Measurements from ENCODE around the gene SLC7A1.

DNA sequence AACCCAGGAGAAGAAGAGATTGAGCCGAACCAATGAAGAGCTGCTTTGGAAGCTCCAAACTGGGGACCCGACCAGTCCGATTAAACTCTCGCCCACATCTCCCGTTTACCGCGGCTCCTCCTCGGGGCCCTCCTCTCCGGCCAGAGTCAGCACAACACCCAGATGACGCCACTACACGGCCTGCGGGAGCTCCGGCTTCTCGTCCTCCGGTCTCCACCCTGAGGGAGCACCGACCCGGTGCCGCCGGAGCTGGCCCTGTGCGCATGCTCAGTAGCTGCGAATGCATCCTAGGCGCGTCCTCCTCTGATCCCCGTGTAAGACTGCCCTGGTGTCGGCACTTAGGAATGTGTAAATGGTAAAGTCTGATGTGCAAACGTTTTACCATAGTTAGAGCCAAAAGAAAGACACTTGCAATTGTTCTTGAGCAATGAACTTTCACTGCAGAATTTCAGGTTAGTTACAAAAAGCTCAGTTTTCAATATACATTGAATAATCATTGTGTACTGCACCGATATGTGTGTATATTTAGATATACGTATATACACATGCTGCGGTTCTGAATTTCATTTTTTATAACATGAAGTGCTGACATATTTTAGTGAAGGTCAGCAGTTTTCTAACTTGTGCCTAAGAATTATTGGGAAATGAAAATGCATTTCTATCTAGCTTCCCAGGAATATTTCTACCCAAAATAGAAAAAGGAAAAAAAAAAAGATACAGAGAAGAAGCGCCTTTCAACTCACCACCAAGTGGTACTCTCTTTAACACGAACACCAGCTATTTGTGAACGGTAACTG is 92.2 kb downstream of the SLC7A1 start:
- TF ChIP-seq, protein P1, sequence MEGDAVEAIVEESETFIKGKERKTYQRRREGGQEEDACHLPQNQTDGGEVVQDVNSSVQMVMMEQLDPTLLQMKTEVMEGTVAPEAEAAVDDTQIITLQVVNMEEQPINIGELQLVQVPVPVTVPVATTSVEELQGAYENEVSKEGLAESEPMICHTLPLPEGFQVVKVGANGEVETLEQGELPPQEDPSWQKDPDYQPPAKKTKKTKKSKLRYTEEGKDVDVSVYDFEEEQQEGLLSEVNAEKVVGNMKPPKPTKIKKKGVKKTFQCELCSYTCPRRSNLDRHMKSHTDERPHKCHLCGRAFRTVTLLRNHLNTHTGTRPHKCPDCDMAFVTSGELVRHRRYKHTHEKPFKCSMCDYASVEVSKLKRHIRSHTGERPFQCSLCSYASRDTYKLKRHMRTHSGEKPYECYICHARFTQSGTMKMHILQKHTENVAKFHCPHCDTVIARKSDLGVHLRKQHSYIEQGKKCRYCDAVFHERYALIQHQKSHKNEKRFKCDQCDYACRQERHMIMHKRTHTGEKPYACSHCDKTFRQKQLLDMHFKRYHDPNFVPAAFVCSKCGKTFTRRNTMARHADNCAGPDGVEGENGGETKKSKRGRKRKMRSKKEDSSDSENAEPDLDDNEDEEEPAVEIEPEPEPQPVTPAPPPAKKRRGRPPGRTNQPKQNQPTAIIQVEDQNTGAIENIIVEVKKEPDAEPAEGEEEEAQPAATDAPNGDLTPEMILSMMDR (IDR thresholded peaks at IDR 0.05 in 4 of 5, conservative IDR thresholded peaks at IDR 0.05 in 1 of 5) = no peak
- TF ChIP-seq POLR2A (IDR thresholded peaks at IDR 0.05) = no peak
